SK-N-SH (cell line): ENCODE measurements around the gene PWP2.

Experiments
- EP300 ChIP-seq, 2 experiments: IDR thresholded peaks; 2 replicates each; pipeline versions ENCODE4 v1.4.0 to v1.6.1; 2012; ENCODE audit warnings: borderline replicate concordance in 1 of 2, low read depth in 1 of 2, low read length in 1 of 2
- RFX5 ChIP-seq: IDR thresholded peaks from 2 replicates; pipeline ENCODE4 v1.6.1; 2012; ENCODE audit warnings: mild to moderate bottlenecking, improper control_type of control experiment, low read length
- TF ChIP-seq, protein P1 (sequence below): fragments of 200-600 bp; sonication (generic); IDR thresholded peaks from 2 replicates; pipeline ENCODE4 v1.6.1; 2017; ENCODE audit warnings: antibody characterized with exemption, mild to moderate bottlenecking, moderate library complexity
- TF ChIP-seq, protein P2 (sequence below): IDR thresholded peaks from 2 replicates; pipeline ENCODE4; 2012

DNA sequence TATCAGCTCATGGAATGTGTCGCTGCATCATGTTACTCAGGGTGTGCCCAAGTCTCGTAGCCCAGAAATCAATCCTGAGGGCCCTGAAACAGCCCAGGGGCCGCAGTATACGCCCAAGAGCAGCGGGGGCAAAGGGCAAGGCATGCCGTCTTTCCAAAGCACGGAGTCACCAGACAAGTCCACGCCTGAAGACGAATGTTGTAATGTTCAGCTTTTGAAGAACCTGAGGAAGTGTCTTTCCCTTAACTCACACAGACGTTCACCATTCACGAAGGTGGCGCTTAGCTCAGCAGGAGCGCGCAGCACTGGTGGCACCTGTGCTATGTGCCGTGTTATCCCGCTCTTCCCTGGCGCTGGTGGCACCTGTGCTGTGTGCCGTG, 18.8 kb upstream of the PWP2 start:
- TF ChIP-seq EP300 (IDR thresholded peaks at IDR 0.05; ENCODE audit: borderline replicate concordance in 1 of 2, low read depth in 1 of 2, low read length in 1 of 2) (no peak), RFX5 (no peak)
- TF ChIP-seq, protein P1, sequence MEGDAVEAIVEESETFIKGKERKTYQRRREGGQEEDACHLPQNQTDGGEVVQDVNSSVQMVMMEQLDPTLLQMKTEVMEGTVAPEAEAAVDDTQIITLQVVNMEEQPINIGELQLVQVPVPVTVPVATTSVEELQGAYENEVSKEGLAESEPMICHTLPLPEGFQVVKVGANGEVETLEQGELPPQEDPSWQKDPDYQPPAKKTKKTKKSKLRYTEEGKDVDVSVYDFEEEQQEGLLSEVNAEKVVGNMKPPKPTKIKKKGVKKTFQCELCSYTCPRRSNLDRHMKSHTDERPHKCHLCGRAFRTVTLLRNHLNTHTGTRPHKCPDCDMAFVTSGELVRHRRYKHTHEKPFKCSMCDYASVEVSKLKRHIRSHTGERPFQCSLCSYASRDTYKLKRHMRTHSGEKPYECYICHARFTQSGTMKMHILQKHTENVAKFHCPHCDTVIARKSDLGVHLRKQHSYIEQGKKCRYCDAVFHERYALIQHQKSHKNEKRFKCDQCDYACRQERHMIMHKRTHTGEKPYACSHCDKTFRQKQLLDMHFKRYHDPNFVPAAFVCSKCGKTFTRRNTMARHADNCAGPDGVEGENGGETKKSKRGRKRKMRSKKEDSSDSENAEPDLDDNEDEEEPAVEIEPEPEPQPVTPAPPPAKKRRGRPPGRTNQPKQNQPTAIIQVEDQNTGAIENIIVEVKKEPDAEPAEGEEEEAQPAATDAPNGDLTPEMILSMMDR, result no peak
- TF ChIP-seq, protein P2, sequence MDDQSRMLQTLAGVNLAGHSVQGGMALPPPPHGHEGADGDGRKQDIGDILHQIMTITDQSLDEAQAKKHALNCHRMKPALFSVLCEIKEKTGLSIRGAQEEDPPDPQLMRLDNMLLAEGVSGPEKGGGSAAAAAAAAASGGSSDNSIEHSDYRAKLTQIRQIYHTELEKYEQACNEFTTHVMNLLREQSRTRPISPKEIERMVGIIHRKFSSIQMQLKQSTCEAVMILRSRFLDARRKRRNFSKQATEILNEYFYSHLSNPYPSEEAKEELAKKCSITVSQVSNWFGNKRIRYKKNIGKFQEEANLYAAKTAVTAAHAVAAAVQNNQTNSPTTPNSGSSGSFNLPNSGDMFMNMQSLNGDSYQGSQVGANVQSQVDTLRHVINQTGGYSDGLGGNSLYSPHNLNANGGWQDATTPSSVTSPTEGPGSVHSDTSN, result no peak
